Epithelial cell of esophagus (primary cell): ENCODE results near the gene RHOT1.

Experiments
- DNase-seq: peaks from one replicate; pipeline ENCODE4 v3.0.0; 2010; ENCODE audit warnings: low read depth
- H3K4me3 ChIP-seq: 2 replicates; pipeline ENCODE4 v1.5.1; 2011; ENCODE audit warnings: mild to moderate bottlenecking, low read length, control low read depth
- TF ChIP-seq, protein P1 (sequence below): IDR thresholded peaks from 2 replicates; pipeline ENCODE4 v1.5.1; 2011; ENCODE audit warnings: low read depth, mild to moderate bottlenecking, low read length, control low read depth, inconsistent platforms; ENCODE audit not compliant: insufficient read depth; ENCODE audit errors: missing control alignments

RHOT1 gene

GRCh38 chr17:32150358-32150757 is 8.1 kb downstream of the RHOT1 start:
- no peak overlapping the region for H3K4me3 ChIP-seq
- TF ChIP-seq, protein P1, sequence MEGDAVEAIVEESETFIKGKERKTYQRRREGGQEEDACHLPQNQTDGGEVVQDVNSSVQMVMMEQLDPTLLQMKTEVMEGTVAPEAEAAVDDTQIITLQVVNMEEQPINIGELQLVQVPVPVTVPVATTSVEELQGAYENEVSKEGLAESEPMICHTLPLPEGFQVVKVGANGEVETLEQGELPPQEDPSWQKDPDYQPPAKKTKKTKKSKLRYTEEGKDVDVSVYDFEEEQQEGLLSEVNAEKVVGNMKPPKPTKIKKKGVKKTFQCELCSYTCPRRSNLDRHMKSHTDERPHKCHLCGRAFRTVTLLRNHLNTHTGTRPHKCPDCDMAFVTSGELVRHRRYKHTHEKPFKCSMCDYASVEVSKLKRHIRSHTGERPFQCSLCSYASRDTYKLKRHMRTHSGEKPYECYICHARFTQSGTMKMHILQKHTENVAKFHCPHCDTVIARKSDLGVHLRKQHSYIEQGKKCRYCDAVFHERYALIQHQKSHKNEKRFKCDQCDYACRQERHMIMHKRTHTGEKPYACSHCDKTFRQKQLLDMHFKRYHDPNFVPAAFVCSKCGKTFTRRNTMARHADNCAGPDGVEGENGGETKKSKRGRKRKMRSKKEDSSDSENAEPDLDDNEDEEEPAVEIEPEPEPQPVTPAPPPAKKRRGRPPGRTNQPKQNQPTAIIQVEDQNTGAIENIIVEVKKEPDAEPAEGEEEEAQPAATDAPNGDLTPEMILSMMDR: no peak
- DNase-seq: no peak

- TF ChIP-seq, protein P1: no peak
- no peak for DNase-seq
- no peak overlapping the region for H3K4me3 ChIP-seq
These were observed 9.8 kb downstream of the RHOT1 start for GRCh38 chr17:32152130-32152529.

GRCh38 chr17:32155896-32156295 is 13.6 kb downstream of the RHOT1 start:
- TF ChIP-seq, protein P1: no peak
- no peak for DNase-seq

DNA sequence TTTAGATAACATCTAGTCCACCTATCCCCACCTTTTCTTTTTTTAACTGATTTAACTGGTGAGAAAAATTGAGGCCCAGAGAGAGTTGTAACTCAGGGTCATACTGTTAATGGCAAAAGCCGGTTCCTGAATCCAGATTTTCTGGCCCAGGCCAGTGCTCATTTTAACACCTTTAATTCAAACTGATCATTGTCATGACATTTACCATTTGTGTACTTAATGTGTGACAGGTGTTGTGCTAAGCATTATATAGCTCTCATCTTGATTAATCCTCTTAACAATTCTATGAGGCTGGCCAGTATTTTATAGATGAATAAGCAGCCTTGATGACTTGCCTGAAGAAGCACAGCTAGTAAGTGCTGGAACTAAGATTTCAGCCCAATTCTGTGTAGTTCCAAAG is 14.4 kb downstream of the RHOT1 start:
- TF ChIP-seq, protein P1: no peak
- H3K4me3 ChIP-seq: no peak overlapping the region
- DNase-seq: no peak

More at GRCh38 chr17:32155896-32156295, 13.6 kb downstream of the RHOT1 start:
- no peak overlapping the region for H3K4me3 ChIP-seq

DNA sequence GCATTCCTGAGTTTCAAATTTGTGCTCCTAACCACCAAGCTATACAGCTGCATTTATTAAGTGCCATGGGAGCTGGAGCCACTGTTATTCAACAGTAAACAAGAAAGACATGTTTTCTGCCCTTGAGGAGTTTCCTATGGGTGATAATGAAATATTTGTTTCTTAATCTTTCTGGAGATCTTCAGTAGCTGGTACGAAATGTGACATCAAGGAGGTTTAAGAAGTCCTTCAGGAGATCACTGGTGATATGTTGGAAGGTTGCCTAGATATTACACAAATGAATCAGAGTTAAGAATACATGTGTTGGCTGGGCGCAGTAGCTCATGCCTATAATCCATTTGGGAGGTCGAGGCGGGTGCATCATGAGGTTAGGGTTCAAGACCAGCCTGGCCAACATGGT is 14.9 kb downstream of the RHOT1 start:
- H3K4me3 ChIP-seq: no peak overlapping the region
- TF ChIP-seq, protein P1: no peak
- no peak for DNase-seq

- no peak for DNase-seq
- TF ChIP-seq, protein P1: no peak
- H3K4me3 ChIP-seq: no peak overlapping the region
These were observed 16.7 kb downstream of the RHOT1 start for GRCh38 chr17:32158870-32159585.

GRCh38 chr17:32159586-32160438 is 17.5 kb downstream of the RHOT1 start:
- TF ChIP-seq, protein P1: no peak
- H3K4me3 ChIP-seq: no peak overlapping the region
- no peak for DNase-seq
